ENCODE data around the gene APOL3.
"Not testable (repeated sequence)": the region's sequence is repeated elsewhere in the genome, so short reads cannot be mapped to it uniquely, and the experiment has no call there.

Gene APOL3

DNA sequence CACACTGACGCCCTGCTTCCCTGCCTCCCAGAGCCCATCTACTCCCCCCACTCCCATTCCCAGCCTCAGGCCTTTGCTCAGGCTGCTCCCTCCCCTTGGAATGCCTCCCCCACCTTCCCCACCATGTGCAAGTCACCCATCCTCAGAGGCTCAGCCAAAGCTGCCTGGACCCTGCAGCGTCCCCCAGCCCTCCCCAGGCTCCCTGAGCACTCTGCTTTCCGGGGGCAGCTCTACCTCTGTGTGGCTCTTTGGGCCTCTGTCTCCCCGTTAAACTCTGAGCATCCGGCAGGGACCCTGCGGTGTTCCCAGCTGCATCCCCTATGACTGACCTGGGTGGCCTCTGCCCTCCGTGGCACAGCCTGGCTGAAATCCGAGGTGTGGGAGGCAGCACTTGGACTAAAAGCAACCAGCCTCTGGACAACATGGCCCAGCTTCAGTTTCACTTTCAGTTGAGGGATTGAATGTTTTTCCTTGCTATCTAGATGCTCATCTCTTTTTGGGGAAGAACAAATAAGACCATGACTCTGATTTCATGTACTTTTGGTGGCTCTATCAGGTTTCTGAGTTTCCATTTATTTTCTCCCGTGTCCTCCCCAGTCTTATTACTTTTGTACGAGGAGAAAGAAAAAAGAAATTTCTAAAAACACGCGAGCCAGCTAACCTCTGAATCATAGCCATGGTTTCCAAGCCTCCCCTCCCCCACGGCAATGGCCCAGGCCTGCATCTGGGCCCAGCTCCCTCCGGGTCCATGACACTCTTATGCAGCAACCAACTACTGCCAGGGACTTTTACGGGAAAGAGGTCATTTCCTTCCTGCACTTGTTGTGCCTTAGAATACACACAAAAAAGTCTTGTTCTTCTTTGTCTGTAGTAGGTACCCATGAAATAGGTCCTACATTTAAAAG, 3.8 kb downstream of the APOL3 start:
- peak; percentile 77 for DNase-seq (ENCODE audit: low spot score)

DNA sequence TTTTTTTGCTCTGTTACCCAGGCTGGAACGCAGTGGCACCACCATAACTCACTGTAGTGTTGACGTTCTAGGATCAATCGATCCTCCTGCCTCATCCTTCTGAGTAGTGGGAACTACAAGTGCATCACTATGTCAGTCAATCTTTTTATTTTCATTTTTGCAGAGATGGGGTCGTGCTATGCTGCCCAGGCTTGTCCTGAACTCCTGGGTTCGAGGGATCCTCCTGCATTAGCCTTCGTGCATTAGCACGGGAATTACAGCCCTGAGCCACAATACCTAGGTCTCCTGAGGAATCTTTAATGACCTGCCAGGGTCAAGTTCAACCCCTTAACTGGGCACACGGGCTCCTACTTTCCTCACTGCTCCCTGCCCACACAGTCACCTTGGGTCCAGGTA, 4.4 kb downstream of the APOL3 start:
- DNase-seq (ENCODE audit: low spot score), result no peak

DNA sequence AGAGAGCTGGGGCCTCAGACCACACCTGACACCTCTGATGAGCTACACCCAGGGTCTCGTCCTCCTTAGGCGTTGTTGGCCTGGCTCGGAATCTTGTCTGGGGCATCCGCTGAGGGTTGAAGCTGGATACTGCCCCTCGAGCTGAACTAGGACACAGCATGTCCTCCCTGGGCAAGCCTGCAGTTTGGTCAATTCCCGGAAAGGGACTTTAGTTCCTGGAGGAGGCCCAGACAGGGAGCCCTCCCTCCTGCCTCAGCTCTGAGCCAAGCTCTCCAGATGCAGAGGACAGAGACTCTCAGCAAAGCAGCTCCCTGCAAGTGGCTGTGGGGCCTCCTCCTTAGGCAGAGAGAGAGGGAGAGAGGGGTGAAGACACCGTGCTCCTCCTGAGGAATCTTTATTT, 4.9 kb downstream of the APOL3 start:
- DNase-seq (ENCODE audit: low spot score), result peak; percentile 11

DNA sequence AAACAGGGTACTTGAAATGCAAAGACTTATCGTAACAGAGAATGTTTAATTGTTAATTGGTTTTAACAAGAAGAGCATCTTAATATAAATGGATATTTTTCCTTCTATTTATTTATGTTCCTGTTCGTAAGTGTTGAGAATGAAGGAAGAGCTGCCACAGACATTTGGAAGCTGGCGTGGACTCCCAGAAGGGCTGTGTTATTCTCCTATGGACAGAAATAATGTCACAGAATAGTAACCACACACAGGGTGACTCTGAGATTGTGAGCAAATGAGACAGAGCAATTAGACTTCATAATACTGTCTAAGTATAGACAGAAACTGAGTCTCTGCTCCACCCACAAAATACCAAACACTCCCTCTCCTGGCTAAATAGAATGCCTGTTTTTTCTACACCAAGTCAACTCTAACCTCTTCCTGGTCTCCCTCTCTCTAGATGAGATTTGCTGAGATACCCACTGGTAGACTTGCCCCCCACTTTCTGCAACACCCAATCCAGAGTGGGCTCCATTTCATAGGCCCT, 6.1 kb downstream of the APOL3 start:
- DNase-seq (ENCODE audit: low spot score), result no peak

DNA sequence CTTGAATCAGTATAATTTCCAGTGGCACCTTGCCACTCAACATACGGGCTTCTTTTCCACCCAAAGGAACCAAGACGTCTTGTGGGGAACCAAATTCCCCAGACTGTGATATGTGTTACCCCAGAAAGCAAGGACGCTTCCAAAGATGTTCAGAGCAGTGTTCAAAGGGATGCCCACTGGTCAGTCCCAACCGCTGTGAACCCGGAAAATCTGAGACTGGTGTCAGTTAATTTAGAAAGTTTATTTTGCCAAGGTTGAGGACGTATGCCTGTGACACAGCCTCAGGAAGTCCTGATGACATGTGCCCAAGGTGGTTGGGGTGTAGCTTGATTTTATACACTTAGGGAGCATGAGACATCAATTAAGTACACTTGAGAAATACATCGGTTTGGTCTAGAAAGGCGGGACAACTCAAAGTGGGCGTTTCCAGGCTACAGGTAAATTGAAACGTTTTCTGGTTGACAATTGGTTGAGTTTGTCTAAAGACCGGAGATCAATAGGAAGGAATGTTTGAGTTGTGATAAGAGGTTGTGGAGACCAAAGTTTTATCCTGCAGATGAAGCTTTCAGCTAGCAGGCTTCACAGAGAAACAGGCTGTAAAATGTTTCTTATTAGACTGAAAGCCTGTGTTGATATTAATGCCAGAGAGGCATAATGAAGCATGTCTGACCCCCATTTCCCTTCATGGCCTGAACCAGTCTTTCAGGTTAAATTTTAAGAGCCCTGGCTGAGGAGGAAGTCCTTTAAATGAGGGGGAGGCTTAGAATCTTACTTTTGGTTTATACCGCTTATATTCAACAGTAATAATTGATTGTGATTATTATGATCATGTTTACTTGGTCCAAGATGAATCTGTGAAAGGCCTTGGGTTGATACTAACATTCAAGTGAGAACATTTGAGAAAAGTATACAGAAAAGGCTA, 6.8 kb downstream of the APOL3 start:
- no peak for DNase-seq (ENCODE audit: low spot score)

DNA sequence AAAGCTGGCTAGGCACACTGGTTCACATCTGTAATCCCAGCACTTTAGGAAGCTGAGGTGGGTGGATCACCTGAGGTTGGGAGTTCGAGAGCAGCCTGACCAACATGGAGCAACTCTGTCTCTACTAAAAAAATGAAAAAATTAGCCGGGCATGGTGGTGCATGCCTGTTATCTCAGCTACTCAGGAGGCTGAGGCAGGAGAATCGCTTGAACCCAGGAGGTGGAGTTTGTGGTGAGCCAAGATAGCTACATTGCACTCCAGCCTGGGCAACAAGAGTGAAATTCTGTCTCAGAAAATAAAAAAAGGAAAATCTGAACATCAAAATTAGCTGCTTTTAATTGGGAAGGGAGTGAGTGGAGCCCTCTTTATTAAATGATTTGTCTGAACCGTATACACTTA, 7.7 kb downstream of the APOL3 start:
- DNase-seq (ENCODE audit: low spot score), result not testable (repeated sequence)

DNA sequence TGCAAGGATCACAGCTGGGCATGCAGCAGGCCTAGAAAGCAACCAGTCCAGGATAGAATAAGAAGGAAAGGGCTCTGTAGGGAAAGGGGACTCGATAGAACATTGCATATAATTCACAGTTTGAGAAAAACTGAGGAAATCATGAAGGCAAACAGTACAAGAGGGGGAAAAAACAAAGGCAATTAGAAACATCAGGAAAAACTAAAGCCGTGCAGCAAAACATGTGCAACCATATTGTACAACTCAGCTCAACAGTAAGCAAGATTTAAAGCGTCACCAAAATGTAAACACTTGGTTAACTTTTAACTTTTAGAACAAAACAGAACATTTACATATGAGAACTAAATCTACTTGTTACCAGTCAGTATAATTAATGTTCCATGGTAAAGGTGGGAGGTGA, 8.5 kb downstream of the APOL3 start:
- no peak for DNase-seq (ENCODE audit: low spot score)

DNA sequence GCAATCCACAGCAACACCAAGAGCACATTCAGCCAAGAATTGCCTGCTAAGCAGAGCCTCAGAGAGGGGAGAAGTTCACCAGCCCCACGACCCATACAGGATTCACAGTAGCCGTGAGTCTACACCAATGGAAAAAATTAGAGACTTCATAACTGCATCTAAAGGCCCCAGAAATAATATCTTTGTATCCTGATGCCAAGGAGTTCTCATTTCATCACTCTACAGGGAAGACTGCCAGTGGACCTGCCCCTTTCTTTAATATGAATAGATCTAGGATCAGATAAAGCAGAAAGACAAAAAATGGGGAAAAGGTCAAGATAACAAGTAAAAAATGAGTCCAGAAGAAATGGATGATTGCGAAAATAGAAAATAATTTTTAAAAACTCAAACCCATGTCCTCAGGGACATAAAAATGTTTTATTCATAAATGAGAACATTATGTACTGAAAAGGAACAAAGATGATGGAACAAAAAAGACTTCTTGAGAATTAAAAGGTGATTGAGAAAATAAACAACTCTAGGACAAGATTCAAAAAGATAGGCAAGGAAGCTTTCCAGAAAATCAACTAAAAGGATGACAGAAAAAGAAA, 9.5 kb downstream of the APOL3 start:
- no peak for DNase-seq (ENCODE audit: low spot score)

DNA sequence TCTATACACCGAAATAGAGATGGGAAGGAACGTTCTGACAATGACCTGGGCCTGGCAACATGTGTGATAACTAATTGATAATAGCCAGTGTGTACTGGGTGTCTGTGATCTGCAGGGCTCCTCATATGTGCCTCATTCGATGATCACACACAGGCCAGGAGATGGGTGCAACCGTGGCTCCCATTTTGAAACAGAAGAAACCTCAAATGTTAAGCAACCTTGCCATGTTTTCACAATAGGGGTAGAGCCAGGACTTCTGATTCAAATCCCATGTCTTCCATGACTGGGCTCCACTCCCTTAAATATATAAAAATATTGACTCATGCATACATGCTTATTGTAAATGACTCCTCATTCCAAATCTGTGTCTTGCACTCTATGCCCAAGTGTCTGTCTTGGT, 11.1 kb downstream of the APOL3 start:
- no peak for DNase-seq (ENCODE audit: low spot score)

DNA sequence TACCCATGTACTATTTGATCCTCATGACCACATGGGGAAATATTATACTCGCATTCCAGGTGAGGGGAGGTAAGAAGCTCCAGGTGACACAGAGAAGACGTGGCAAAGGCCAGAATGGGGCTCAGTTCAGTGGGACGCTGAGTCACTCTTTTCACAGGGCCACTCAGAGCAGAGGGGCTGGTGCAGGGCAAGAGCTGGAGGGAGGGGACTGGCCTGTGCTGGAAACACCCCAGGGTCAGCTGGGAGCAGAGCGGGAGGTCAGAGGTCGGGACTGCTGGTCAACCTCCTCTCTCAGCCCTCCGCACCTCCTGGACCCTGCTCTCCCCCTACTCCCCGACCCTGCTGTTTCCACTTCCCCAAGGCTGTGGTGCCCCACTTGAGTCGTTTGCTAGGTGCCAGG, 12.1 kb downstream of the APOL3 start:
- DNase-seq (ENCODE audit: low spot score), result no peak

DNA sequence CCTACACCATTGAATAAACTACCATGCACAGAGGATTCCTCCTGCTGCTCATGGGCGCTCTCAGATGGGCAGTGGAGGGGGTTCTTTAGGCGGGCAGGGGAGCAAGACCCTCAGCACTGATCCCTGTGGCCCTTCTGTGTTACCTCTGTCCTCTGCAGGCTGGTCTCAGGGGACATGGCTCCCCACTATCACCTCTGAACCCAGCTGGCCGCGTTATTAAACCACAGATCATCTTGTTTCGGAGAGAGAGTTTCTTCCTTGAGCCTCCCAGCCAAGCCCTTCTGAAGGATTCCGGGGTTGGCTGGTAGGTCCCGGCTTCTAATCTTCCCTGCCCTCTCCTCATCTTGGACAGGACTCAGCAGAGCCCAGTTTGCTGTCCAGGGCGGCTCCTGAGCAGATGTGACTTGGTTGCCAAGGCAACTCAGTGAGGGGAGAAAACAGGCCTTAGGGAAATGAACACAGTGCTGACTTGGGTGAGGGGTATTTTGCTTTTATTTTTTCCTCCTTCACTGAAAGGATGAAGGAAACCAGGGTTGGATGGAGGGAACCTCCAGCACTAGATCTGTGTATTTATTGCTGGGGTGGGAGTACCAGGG, 13.3 kb downstream of the APOL3 start:
- no peak for DNase-seq (ENCODE audit: low spot score)

DNA sequence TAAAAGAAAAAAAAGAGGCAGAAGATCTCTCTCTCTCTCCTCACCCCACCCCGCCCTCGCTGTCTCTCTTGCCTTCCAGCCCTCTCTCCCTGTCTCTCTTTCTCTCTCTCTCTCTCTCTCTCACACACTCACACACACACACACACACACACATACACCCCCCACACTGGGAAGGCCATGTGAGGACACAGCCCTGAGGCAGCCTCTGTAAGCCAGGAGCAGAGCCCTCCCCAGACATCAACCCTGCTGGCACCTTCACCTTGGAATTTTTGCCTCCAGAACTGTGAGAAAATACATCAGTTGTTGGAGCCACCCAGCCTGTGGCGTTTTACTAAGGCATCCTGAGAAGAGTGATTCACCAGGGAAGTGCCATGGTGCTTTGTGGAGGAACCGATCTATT, 14.7 kb downstream of the APOL3 start:
- DNase-seq (ENCODE audit: low spot score), result no peak

DNA sequence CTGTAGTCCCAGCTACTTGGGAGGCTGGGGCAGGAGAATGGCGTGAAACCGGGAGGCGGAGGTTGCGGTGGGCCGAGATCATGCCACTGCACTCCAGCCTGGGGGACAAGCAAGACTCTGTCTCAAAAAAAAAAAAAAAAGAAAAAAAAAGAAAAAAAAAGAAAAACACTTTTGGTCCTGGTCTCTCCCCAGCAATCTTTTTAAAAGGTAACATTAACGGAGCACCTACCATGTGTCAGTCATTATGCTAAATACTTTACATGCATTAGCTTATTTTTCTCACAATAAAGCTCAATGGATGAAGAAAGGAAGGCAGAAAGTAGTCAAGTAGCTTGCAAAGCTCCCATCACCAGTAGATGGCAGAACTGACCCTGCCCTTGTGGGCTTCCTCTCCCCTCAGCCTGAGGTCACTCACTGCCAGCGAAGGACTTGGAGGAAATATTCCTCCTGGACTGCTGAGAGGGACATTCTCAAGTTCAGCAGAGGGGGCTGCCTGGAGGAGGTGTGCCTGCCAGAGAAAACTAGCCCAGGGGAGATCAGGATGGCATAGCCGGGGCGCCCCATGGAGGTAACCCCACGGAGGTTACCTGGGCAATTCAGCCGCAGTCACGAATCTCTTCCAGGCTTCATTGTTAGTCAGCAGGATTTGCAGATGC, 15.5 kb downstream of the APOL3 start:
- DNase-seq (ENCODE audit: low spot score), result peak; percentile 50

DNA sequence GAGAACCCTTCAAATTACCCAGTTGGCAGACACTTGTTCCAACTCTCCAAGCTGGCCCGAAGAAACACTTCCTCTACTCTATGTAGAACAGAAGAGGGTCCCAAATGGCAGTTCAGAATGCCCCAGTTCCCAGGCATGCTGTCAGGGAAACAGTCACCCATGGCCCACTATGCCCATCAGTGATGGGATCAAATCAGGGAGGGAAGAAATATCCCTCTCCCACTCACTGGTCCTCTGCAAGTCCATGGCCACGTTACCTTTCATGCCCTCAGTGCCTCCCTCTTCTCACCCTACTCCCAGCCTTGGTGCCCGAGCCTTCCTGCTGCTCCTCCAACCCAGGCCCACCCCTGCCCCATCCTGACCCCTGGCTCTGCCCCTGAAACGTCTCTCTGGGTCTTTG, 16.6 kb downstream of the APOL3 start:
- DNase-seq (ENCODE audit: low spot score), result no peak

DNA sequence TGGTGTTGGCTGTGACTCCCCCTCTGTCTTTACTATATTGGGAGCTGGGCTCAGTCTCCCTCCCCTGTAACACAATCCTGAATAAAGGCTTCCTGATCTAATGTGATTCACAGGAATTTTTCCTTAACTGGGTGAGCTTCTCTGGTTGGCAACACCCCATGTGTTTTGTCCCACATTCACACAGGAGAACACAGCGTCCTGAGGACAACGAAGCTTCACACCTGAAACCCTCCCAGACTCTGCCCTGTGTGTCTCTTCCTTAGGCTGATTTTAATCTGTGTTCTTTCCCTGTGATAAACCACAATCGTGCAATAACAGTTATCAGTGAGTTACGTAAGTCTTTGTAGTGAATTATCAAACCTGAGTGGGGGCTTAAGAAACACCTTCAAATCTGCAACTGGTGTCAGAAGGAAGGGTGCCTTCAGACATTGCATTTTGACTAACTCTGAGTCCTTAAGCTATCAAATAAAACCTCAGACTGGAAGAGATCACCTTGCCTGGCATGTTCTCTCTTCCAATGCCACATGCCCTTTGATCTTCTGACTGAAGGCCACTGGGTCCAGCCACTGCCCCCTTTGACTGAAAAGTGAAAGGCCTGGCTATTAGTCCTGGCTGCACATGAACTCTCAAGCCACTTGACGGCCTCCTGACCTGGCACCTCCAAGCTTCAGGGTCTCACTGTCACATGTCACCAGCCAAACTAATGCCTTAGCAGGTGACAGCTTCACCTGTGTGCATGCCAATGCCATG, 17.3 kb downstream of the APOL3 start:
- DNase-seq (ENCODE audit: low spot score), result no peak

DNA sequence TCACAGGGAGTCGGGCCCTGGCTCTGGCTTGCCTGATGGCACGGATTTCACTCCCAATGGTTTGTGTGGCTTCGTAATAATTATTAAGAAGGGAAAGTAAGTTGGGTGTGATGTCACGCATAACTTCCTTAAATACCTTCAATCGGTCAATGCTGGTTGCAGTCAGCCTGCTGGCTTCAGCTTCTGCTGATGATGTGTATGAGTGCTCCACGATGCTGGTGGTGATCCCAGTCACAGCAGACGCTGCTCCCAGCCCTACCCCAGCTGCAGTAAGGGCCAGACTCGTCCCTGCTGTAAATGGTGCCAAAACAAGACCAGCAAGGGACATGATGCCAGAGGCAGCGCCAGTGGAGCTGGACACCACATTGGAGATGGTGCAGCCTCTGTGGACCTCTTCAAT, 19.1 kb downstream of the APOL3 start:
- no peak for DNase-seq (ENCODE audit: low spot score)

DNA sequence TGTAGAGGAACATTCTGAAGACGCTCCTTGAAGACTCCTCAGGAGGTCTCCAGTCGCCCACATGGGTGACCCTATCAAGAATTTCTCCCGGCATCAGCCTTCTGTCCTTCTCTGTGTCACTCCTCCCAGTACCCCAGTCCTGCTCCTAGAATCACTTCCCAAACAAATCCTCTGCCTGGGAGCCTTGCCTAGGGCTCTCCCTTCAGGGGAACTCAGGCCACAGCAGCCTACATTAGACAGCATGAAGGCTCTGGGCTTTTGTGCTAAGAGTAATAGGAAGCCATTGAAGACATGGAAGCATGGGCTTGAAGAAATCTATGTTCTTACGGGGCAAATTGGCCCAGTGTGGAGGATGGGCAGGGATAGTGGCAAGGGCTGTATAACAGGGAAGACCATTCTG, 21.8 kb downstream of the APOL3 start:
- not testable (repeated sequence) for DNase-seq (ENCODE audit: low spot score)

DNA sequence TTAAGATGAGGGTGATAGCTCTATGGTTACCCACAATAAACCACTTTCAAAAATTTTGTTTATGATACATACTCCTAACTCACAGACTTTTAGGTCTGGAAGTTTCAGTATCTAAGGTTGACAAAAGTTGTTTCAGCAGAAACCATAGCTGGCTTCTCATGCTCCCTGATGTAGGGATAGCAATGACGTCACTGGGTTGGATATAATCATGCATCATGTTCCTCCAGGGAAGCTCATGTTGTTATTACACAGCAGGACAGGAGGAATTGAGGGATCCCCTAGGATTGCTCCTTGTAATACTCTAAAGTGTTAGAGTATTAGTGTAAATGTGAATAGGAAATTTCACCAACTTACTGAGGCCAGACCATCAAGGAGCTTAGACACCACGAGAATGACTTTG, 23.6 kb downstream of the APOL3 start:
- no peak for DNase-seq (ENCODE audit: low spot score)

DNA sequence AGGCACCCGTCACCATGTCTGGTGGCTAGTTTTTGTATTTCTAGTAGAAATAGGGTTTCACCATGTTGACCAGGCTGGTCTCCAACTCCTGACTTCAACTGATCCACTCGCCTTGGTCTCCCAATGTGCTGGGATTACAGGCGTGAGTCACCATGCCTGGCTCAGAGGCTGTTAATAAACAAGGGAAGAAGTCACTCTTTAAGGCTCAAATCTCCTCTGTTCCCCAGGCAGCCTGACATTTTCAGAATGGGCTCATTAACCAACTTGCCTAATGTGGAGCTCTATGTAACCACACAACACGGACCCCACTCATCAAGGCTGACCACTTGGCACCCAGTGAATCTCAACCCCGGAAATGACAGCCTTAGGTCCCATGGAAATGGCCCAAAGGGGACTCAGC, 24.1 kb downstream of the APOL3 start:
- DNase-seq (ENCODE audit: low spot score), result peak; percentile 50

DNA sequence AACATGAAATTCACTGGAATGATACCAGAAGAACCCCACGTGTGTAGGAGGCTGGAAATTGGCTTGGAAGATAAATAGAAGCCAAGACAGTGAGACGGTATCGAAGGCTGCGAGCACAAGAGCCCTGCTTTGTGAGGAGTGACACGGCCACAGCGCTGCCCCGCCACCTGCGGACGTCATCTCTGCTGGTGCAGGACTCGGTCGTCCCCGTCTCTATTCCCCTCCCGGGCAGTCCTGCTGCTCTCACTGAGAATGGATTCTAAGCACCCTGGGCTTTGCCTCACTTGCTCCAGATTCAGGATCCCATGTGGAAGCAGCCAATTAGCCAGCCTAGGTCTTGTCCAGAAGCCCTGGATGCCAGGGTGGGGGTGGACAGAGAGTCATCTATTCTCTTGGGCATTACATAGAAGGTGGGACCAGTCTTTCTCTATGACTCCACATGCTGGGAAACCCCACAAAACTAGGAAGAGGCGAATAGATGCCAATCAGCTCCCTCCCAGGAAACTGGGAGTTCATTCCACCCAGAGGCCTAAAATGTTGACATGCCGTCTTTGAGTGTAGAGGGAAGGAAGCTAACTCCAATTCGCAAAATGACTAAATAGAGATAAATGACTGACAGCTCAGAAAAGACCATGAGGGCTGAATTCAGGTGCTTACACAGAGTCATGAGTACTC, 25.1 kb downstream of the APOL3 start:
- no peak for DNase-seq (ENCODE audit: low spot score)

All from AG08396 (cell line).